ENCODE results near the gene IGSF21. TPM values are rescaled to one million over a fixed set of nuclear protein-coding genes. Genes with fewer than 3 reads are reported as not detected.

The IGSF21 gene
- total RNA-seq, 3 donors from 2014 or later = not detected

DNA sequence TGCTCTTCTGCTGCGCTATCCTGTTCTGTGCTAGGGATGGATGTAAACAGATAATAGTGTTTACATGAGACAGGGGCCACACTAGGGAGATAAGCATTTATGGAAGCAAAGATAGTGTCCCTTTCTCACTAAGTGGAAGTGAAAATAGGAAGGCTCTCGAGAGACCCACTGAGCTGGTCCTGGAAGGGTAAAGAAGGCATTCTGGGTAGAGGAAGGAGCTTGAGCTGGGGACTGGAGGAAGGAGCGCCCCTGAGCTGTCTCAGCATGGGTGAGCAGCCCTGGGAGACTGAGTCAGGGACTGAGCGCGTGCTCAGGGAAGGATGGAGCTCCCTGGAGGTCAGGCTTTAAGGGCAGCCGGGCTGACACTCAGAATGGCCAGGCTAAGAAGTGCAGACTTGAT lies 93.3 kb downstream of the IGSF21 start:
- Mint-ChIP-seq H3K4me1 (ENCODE audit: low read depth) (no peaks in the 10 kb centered on the region), H3K4me3 (no peak overlapping the region), H3K27me3 (ENCODE audit: low read depth) (peaks cover 28% of the 10 kb centered on the region), H3K9me3 (no peaks in the 10 kb centered on the region), H3K36me3 (ENCODE audit: insufficient read depth) (no peaks in the 10 kb centered on the region)
- DNase-seq = no peak
- ATAC-seq = no peak

DNA sequence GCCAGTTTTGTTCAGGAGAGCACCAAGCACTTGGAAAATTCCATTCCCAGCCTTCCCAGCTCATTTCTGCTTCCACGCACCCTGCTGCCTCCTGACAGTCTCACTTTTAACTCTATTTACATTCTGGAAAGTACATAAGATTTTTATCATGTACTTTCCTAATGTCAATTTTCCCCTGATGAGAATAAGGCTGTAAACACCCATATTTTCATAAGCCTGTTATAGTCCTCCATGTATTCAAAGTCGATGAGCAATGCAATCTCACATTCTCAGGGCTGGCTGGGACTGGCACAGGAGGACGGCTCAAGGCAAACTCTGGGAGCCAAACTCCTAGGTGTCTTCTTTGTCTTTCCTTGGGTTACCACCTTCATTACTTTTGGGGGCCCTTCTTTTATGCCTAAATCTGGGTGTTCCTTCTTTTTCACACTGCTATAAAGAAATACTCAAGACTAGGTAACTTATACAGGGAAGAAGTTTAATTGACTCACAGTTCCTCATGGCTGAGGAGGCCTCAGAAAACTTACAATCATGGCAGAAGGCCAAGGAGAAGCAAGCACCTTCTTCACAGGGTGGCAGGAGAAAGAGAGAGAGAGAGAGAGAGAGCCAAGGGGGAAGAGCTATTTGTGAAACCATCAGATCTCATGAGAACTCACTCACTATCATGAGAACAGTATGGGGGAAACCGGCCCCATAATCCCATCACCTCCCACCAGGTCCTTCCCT lies 94.6 kb downstream of the IGSF21 start:
- ATAC-seq = no peak
- Mint-ChIP-seq H3K4me1 (ENCODE audit: low read depth) (no peaks in the 10 kb centered on the region), H3K4me3 (no peak overlapping the region), H3K9me3 (no peaks in the 10 kb centered on the region), H3K36me3 (ENCODE audit: insufficient read depth) (no peaks in the 10 kb centered on the region), H3K27me3 (ENCODE audit: low read depth) (peaks cover 27% of the 10 kb centered on the region)
- no peak for DNase-seq

DNA sequence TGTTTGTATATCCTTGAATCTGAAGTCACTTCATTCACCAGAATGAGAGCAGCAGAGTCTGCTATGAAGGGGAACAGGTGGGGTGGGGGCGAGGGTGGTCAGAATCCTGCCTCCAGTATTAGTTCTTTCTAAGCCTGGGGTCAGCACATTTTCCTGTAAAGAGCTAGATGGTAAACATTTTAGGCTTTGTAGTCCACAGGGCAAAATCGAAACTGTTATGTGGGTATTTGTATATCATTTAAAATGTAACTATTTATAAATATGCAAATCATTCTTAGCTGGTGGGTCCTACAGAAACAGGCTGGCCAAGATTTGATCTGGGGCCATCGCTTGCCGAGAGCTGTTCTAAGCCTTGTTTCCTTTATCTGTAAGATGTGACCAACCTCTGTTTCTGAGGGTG lies 96.0 kb downstream of the IGSF21 start:
- Mint-ChIP-seq H3K4me1 (ENCODE audit: low read depth) (no peaks in the 10 kb centered on the region), H3K9me3 (no peaks in the 10 kb centered on the region), H3K36me3 (ENCODE audit: insufficient read depth) (no peaks in the 10 kb centered on the region), H3K4me3 (no peak overlapping the region), H3K27me3 (ENCODE audit: low read depth) (peaks cover 20% of the 10 kb centered on the region)
- DNase-seq (no peak), ATAC-seq (no peak)

DNA sequence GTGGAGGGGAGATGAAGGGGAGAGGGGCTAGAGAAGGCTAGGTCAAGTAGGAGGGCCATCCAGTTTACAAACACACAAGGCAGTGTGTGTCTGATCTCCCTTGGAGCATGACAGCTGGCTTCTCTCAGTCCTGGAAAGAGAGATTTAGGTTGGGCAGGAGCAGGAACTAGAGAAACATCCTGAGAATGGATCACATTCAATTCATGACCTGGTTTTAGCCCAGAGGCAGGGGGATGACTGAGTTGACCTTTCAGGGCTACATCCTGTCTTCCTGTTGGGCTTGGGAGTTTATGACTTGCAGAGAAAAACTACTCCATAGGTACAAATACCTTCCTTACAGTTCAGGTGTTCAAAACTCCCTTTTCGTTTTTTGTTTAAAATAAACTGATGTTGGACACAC lies 97.0 kb downstream of the IGSF21 start:
- H3K4me3 Mint-ChIP-seq = no peak overlapping the region
- DNase-seq (no peak), ATAC-seq (no peak)
- peaks cover 20% of the 10 kb centered on the region for H3K27me3 Mint-ChIP-seq (ENCODE audit: low read depth)
- no peaks in the 10 kb centered on the region for H3K9me3 Mint-ChIP-seq
- H3K36me3 Mint-ChIP-seq (ENCODE audit: insufficient read depth) = no peaks in the 10 kb centered on the region
- no peaks in the 10 kb centered on the region for H3K4me1 Mint-ChIP-seq (ENCODE audit: low read depth)

DNA sequence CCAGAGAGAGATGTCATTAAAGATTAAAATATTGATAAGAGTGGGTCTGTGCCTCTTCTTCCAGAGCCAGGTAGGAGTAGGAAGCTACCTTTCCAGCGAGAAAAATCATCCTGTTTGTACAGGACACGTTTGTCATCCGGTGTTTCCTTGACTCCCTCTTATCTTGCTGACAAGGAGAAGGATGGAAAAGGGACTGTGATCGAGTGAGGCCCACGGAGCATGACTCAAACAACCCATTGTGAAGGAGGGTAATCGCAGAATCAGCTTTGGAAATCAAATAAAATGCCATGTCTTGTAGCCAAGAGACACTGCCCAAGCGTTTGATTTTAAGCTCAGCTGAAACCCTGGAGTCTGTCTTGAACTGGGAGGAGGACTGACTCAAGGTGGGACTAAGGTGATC lies 97.7 kb downstream of the IGSF21 start:
- Mint-ChIP-seq H3K36me3 (ENCODE audit: insufficient read depth) (no peaks in the 10 kb centered on the region), H3K27me3 (ENCODE audit: low read depth) (peaks cover 17% of the 10 kb centered on the region), H3K4me1 (ENCODE audit: low read depth) (no peaks in the 10 kb centered on the region), H3K4me3 (no peak overlapping the region), H3K9me3 (no peaks in the 10 kb centered on the region)
- ATAC-seq = no peak
- DNase-seq = no peak

DNA sequence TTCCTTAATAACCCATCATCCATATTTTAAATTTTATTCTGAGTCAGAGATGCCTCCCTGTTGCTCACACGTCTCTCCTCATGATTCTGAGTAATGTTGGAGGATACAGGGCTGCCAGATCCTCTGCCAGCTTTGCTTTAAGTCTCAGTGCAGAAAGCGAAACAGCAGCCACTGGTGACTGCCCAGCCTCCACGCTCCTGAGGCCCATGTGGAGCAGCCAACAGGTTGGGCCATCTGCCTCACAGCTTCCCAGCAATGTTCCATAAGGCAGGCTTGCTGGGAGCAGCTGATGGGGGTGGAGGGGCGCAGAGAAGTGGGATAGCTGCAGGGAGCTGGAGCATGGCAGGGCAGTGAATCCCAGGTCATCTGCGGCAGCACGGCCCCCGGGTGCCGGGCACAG lies 104.2 kb downstream of the IGSF21 start:
- Mint-ChIP-seq H3K9me3 (no peaks in the 10 kb centered on the region), H3K27me3 (ENCODE audit: low read depth) (peaks cover 8% of the 10 kb centered on the region), H3K36me3 (ENCODE audit: insufficient read depth) (no peaks in the 10 kb centered on the region), H3K4me3 (no peak overlapping the region), H3K4me1 (ENCODE audit: low read depth) (no peaks in the 10 kb centered on the region)
- DNase-seq (no peak), ATAC-seq (no peak)

DNA sequence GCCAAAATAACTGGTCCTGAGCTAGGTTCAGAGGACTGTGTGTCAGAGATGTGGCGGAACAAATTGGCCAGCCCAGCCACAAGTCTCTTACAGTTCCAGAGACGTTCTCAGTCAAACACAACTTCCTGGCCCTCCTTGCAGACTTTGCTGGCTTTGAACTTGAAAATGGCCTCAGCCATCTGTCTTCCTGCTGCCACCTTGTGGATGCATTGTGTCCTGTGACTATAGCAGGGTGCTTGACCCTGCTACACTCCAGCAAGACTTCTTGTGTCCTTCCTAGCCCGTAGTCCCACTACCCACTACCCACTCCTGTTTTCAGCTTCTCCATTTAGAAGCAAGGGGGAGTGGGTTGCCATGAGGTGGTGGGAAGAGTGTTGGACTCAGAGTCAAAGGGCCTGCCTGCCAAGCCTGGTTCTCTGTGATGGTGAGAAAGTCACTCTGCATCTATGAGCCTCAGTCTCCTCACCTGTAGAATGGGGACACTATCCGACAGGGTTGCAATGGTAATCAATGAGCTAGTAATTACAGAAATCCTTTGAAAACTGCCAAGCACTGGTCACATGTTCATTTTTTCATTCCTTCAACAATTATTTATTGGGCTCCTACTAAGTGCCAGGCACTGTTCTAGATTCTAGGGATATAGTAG lies 109.9 kb downstream of the IGSF21 start:
- H3K4me1 Mint-ChIP-seq (ENCODE audit: low read depth) = no peaks in the 10 kb centered on the region
- peaks cover 9% of the 10 kb centered on the region for H3K27me3 Mint-ChIP-seq (ENCODE audit: low read depth)
- H3K36me3 Mint-ChIP-seq (ENCODE audit: insufficient read depth) = no peaks in the 10 kb centered on the region
- H3K9me3 Mint-ChIP-seq = peaks cover 15% of the 10 kb centered on the region
- no peak for ATAC-seq
- DNase-seq = no peak
- H3K4me3 Mint-ChIP-seq = no peak overlapping the region

DNA sequence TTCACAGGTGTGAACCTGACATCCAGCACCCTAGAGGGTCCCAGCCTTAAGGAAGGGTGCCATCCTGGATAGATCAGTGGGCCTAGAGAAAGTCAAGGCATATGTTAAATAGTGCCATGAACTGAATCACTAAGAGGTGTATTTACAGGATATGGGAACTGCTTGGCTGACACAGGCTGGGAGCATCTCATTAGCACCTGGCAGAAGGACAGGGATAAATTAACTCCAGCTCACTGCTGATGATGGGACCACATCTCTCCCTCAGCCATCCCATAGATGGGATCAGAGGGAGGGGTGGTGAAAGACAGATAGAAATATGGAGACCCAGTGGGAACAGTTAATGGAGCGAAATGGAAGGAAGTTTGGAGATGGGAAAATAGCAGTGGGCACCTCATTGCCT lies 122.0 kb downstream of the IGSF21 start:
- H3K36me3 Mint-ChIP-seq (ENCODE audit: insufficient read depth) = no peaks in the 10 kb centered on the region
- H3K27me3 Mint-ChIP-seq (ENCODE audit: low read depth) = peaks cover 10% of the 10 kb centered on the region
- no peaks in the 10 kb centered on the region for H3K9me3 Mint-ChIP-seq
- no peak for ATAC-seq
- no peaks in the 10 kb centered on the region for H3K4me1 Mint-ChIP-seq (ENCODE audit: low read depth)
- no peak overlapping the region for H3K4me3 Mint-ChIP-seq
- no peak for DNase-seq

DNA sequence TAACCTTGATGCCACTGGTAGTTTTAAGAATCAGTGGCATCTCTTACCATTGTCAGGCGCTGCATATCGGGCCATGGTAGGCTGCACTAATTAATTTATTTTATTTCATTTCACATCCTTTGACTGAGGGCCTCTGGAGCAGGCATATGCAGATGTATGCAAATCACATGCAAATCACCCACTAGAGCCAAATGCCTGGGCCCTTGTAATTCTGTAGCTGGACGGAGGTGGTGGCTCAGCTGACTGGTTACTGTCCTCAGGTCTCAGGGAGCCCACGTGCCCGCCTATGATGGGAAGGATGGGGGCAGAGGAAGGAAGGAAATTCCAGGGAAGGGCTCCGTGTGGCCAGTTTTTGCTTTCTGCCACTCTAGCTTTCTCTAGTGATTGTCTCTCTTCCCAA lies 122.7 kb downstream of the IGSF21 start:
- peaks cover 13% of the 10 kb centered on the region for H3K27me3 Mint-ChIP-seq (ENCODE audit: low read depth)
- no peaks in the 10 kb centered on the region for H3K4me1 Mint-ChIP-seq (ENCODE audit: low read depth)
- H3K36me3 Mint-ChIP-seq (ENCODE audit: insufficient read depth) = no peaks in the 10 kb centered on the region
- ATAC-seq = no peak
- H3K9me3 Mint-ChIP-seq = peaks cover 4% of the 10 kb centered on the region
- no peak overlapping the region for H3K4me3 Mint-ChIP-seq
- no peak for DNase-seq

DNA sequence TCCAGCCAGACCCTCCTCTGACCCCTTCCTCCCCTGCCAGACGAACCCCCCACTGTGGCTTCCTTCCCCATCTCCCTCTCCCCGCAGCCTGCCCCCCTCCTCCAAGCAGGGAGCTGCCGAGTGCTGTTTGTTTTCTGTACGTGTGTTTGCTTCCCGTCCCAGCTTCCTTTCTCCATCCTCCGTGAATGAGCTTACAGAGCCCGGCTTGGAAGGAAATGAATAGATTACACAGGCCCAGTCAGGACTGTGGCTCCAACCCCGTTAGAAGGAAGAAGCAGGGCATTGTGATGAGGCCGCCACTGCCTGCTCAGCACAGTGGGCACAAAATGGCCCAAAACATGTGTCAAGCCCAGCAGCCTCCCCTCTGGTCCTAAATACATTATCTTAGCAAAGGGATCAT lies 123.2 kb downstream of the IGSF21 start:
- peaks cover 6% of the 10 kb centered on the region for H3K9me3 Mint-ChIP-seq
- H3K27me3 Mint-ChIP-seq (ENCODE audit: low read depth) = peaks cover 14% of the 10 kb centered on the region
- no peak for ATAC-seq

DNA sequence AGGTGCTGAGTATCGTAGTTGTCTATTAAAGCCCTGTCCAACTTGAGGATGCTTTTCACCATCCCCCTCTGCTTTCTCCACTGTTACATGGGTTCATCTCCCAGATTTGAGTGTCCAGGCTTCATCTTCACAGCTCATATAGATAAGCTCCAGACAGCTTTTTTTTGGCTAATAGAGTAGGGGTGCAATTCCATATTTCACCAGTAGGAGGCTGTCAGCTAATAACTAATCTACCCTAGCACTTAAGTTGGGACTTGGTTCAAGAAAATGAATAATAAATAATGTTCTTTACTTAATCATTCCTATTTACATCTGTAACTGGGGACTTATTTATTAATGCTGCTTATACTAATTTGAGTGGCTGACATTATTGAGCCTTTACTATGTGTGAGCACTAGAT lies 124.5 kb downstream of the IGSF21 start:
- H3K4me3 Mint-ChIP-seq = no peak overlapping the region
- peaks cover 14% of the 10 kb centered on the region for H3K27me3 Mint-ChIP-seq (ENCODE audit: low read depth)
- no peaks in the 10 kb centered on the region for H3K4me1 Mint-ChIP-seq (ENCODE audit: low read depth)
- peaks cover 6% of the 10 kb centered on the region for H3K9me3 Mint-ChIP-seq
- no peaks in the 10 kb centered on the region for H3K36me3 Mint-ChIP-seq (ENCODE audit: insufficient read depth)
- ATAC-seq (no peak), DNase-seq (no peak)

More for the DNA sequence above, 123.2 kb downstream of the IGSF21 start:
- no peaks in the 10 kb centered on the region for H3K36me3 Mint-ChIP-seq (ENCODE audit: insufficient read depth)
- no peak for DNase-seq
- H3K4me1 Mint-ChIP-seq (ENCODE audit: low read depth) = no peaks in the 10 kb centered on the region
- no peak overlapping the region for H3K4me3 Mint-ChIP-seq

DNA sequence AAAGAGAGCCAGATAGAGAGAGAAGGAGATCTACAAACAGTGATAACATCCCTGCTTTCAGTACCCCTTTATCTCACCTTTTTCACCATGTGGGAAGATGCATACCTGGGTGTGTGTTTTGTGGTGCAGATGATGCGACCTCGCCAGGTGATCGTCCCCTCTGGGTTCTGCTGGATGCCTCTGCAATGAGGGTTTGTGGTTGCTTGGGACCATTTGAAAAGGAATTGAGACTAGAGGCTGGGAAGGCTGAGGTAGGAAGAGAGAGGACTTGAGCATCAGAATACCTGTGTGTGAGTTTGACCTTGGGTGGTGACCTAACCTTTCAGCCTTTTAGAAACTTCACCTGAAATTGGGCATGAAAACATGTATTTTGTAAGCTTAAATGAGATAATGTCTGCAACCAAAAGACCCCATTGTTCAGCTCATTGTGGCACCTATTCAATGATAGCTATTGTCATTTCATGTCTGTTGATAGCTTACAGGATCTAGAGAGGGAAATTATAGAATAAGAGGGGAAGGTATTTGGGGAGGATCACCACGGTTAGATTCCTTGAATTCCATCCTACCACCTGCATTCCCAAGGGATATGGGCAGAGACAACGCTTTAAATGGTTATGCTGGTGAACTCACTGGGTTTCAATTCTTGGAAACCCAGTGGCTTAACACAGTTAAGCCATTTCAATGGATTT lies 125.7 kb downstream of the IGSF21 start:
- DNase-seq (no peak), ATAC-seq (no peak)
- H3K27me3 Mint-ChIP-seq (ENCODE audit: low read depth) = peaks cover 17% of the 10 kb centered on the region
- no peak overlapping the region for H3K4me3 Mint-ChIP-seq
- no peaks in the 10 kb centered on the region for H3K36me3 Mint-ChIP-seq (ENCODE audit: insufficient read depth)
- H3K4me1 Mint-ChIP-seq (ENCODE audit: low read depth) = no peaks in the 10 kb centered on the region
- peaks cover 6% of the 10 kb centered on the region for H3K9me3 Mint-ChIP-seq

DNA sequence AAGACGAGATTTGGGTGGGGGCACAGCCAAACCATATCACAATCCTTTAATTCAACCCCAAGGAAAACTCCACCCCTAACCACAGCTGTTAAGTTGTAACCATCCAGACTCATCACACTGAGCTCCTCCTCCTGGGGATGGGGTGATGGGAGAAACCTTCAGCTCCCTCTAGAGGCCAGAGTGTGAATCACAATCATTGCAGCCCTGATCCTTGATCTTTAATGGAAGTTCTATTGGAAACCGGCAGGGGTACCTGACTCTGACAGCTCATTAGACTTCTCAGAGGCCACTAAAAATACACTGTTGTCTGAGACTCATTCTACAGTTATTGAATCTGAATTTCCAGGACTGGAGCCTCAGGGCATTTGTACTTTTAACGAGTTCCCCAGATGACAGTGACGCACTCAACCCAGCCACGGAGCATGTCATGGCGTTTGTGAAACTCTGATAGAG lies 127.2 kb downstream of the IGSF21 start:
- Mint-ChIP-seq H3K4me1 (ENCODE audit: low read depth) (no peaks in the 10 kb centered on the region), H3K36me3 (ENCODE audit: insufficient read depth) (no peaks in the 10 kb centered on the region), H3K4me3 (no peak overlapping the region), H3K9me3 (peaks cover 6% of the 10 kb centered on the region), H3K27me3 (ENCODE audit: low read depth) (peaks cover 16% of the 10 kb centered on the region)
- no peak for DNase-seq
- ATAC-seq = no peak

DNA sequence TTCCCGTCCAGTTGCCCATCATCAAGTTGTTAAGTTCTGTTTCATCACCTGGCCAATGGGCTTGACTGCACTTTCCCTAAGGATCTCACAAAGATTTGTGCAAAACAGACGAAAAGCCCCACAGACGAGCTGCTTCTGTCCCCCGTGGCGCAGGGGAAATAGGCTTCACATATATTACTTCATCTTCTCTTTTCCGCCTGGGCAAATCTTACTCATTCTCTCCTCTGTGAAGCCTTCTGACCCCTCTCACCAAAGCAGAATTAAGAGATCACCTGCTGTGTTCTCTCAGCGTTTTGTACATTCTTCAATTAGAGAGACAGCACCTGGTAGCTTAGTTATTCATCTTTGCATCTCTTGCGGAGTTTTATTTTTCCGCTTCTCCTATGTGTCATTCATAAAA lies 129.8 kb downstream of the IGSF21 start:
- Mint-ChIP-seq H3K4me3 (no peak overlapping the region), H3K9me3 (peaks cover 6% of the 10 kb centered on the region), H3K27me3 (ENCODE audit: low read depth) (peaks cover 12% of the 10 kb centered on the region), H3K4me1 (ENCODE audit: low read depth) (no peaks in the 10 kb centered on the region), H3K36me3 (ENCODE audit: insufficient read depth) (no peaks in the 10 kb centered on the region)
- DNase-seq (no peak), ATAC-seq (no peak)

DNA sequence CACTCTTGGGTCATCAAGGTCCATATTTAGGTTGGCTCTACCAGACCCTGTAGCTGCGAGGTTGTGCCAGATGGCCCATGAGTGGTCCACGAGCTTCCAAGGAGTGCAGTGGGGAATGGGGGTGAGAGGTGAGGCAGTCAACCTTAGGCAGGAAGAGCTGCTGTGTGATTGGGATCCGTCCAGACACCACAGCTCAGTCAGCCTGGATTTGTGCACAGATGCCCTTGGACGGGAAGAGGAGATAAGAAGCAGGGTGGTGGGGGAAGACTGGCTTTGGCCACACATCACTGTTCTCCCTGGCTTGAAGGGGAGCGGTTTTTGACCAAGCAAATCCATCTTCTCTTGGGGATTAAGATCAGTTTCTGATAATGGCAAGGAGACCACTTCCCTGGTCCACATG lies 130.6 kb downstream of the IGSF21 start:
- H3K4me1 Mint-ChIP-seq (ENCODE audit: low read depth) = no peaks in the 10 kb centered on the region
- H3K36me3 Mint-ChIP-seq (ENCODE audit: insufficient read depth) = no peaks in the 10 kb centered on the region
- H3K9me3 Mint-ChIP-seq = peaks cover 6% of the 10 kb centered on the region
- DNase-seq = no peak
- ATAC-seq = no peak
- peaks cover 13% of the 10 kb centered on the region for H3K27me3 Mint-ChIP-seq (ENCODE audit: low read depth)
- H3K4me3 Mint-ChIP-seq = no peak overlapping the region
